Endothelial cell of hepatic sinusoid (primary cell): ENCODE measurements around the gene PKIB.

Experiments
- in situ Hi-C: cut with HindIII; loops from 2 replicates; pipeline ENCODE4 v1.10.0; 2017; ENCODE audit warnings: low sequenced_read_pairs

Gene PKIB

GRCh38 chr6:122663981-122664380, 53.8 kb downstream of the PKIB start:
- in situ Hi-C loops = no loop called here

GRCh38 chr6:122665929-122666328, 55.7 kb downstream of the PKIB start:
- in situ Hi-C loops = no loop called here

- in situ Hi-C loops = no loop called here
Observed at GRCh38 chr6:122666418-122666817, 56.2 kb downstream of the PKIB start.

- in situ Hi-C loops = no loop called here
Observed at GRCh38 chr6:122669418-122669817, 59.2 kb downstream of the PKIB start.

GRCh38 chr6:122669868-122670267, 59.7 kb downstream of the PKIB start:
- in situ Hi-C loops = no loop called here

GRCh38 chr6:122671251-122671650, 61.0 kb downstream of the PKIB start:
- in situ Hi-C loops = no loop called here

GRCh38 chr6:122673343-122673961, 63.2 kb downstream of the PKIB start:
- in situ Hi-C loops = no loop called here

GRCh38 chr6:122676146-122676545, 65.9 kb downstream of the PKIB start:
- in situ Hi-C loops = no loop called here

- in situ Hi-C loops = no loop called here
Observed at GRCh38 chr6:122676688-122677087, 66.5 kb downstream of the PKIB start.

GRCh38 chr6:122677406-122677805, 67.2 kb downstream of the PKIB start:
- in situ Hi-C loops = no loop called here

- in situ Hi-C loops = no loop called here
Observed at GRCh38 chr6:122678841-122679240, 68.6 kb downstream of the PKIB start.

- in situ Hi-C loops = no loop called here
Observed at GRCh38 chr6:122681705-122682104, 71.5 kb downstream of the PKIB start.

GRCh38 chr6:122683989-122684651, 73.9 kb downstream of the PKIB start:
- in situ Hi-C loops = no loop called here

- in situ Hi-C loops = no loop called here
Observed at GRCh38 chr6:122692175-122692598, 82.0 kb downstream of the PKIB start.

GRCh38 chr6:122692807-122693580, 82.8 kb downstream of the PKIB start:
- in situ Hi-C loops = no loop called here

GRCh38 chr6:122694075-122694474, 83.9 kb downstream of the PKIB start:
- in situ Hi-C loops = no loop called here

GRCh38 chr6:122694602-122695001, 84.4 kb downstream of the PKIB start:
- in situ Hi-C loops = no loop called here

- in situ Hi-C loops = no loop called here
Observed at GRCh38 chr6:122695188-122695587, 85.0 kb downstream of the PKIB start.

GRCh38 chr6:122696079-122696478, 85.9 kb downstream of the PKIB start:
- in situ Hi-C loops = no loop called here

GRCh38 chr6:122696853-122697252, 86.6 kb downstream of the PKIB start:
- in situ Hi-C loops = no loop called here

GRCh38 chr6:122697458-122697857, 87.3 kb downstream of the PKIB start:
- in situ Hi-C loops = no loop called here

GRCh38 chr6:122701666-122702065, 91.5 kb downstream of the PKIB start:
- in situ Hi-C loops = no loop called here
